GM18502 (cell line): ENCODE results near the gene CNKSR2.

Experiments
- ATAC-seq: cut with Tn5 transposase; IDR thresholded peaks from one replicate; pipeline ENCODE4 v1.9.1; 2021; ENCODE audit warnings: mild to moderate bottlenecking; ENCODE audit not compliant: unreplicated experiment, poor library complexity

Gene CNKSR2

DNA sequence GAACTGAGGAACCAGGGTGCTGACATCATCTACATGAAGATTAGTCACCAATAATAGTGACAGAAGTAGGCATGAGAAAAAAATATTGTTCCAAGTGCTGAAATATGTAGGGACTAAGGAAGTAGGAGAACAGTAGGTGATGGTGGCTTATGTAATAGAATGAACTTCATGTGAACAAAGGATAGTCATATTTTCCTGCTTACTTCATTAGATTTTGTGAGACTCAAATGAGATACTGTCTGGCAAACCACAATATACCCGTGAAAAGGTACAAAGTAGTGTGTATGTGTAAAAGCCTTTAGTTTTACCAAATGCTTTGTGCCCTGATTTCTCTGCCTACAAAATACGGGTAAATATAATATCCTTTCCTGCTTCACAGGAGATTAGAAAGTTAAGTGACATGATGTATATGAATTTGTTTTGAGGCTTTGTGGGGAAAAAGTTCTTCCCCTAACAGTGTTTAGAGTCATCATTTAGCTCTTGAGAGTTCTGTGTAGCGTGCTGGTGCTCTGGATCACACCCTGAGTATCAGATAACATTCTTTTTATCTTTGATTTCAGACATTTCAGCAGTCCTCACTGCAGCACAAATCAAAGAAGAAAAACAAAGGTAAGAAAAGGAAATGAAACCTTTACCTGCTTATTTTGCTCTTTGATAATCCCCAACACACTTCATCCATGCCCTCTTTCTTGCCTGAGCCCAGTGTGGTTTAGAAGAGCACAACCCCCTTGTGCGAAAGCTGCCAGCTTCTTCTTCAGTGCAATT, 216.0 kb downstream of the CNKSR2 start:
- no peak for ATAC-seq

DNA sequence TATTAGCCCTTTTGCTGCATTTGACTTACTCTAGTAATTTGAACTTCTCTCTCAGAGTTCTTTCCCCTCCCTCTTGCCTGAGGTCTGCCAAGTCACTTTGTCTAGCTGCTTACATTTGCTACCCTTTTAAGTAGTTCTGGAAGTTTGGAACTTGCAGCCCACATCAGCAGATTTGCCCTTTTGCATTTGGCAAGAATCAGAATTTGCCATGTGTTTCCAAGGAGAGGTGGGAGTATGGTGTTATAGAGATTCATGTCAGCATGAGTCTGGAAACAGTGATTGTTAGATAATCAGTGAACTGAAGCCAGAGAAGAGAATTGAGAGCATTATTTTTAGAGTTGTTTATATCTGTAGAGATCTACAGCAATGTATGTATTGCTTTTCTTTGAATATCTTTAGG, 231.8 kb downstream of the CNKSR2 start:
- ATAC-seq: no peak

DNA sequence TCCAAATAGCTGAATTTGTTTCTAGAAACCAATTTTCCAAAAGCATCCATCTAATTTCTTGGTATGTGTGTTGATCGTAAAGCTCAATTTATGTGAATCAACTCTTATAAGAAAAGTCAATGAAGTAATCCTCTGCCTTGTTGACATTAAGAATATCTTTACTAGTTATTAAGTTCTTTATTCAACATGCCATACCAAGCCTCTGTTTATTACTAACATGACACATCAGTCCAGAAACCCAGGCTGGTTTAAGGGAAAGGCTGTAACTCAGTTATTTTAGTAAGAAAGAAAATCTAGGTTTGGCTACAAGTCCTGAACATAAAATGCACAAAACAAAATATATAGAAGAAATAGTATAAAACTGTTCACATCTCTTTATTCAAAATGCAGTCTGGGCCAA, 235.9 kb downstream of the CNKSR2 start:
- no peak for ATAC-seq

DNA sequence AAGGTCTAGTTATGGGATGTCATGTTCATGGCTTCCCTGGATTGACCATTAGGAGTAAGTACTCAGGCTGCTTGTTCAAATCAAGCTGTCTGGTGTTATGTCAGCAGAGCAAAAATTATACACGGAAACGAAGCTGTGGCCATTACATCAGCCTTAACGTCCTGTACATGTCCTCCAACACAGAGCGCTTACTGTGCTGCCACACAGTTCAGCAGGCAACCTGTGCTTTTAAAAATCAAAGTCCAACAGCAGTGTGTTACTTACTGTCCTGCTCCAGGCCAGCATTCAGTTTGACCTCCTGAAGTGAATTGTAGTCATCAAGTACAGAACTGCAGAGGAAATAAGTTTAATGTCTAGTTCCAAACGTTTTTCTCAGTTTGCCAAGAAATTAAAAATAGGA, 237.9 kb downstream of the CNKSR2 start:
- no peak for ATAC-seq

DNA sequence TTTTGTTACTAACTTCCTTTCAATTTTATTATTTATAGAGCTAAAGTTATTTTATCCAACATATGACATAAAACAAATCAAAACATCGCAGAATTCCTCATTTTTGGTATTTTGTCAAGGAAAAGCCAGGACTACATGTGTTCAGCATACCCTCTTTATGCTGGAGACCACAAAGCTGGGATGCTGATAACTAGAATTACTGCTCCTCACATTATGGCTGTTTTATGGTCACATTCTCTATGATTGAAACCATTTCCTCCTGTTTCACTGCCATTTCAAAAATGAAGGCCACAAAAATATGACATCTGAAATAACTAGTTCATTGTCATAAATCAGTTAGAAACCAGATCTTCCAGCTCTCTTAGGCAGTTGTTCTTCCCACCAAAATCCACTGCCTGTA, 242.2 kb downstream of the CNKSR2 start:
- no peak for ATAC-seq

DNA sequence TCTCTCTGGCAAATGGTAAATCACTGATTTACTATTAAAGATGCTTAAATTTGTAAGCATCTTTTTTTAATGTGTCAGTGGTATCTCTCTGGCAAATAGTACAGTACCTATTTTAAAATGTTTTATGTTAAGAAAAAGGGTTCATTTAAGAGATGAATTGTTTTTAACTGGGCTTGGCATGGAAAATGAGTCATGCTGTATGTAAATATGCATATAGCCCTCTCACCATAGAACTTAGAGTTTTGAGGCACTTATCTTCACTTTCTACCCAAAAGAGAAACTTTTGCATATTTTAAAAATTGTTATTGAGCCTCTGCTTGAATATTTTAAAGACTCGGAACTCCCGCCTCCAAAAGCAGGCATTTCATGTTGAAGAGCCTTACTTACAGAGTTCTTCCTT, 246.0 kb downstream of the CNKSR2 start:
- no peak for ATAC-seq

DNA sequence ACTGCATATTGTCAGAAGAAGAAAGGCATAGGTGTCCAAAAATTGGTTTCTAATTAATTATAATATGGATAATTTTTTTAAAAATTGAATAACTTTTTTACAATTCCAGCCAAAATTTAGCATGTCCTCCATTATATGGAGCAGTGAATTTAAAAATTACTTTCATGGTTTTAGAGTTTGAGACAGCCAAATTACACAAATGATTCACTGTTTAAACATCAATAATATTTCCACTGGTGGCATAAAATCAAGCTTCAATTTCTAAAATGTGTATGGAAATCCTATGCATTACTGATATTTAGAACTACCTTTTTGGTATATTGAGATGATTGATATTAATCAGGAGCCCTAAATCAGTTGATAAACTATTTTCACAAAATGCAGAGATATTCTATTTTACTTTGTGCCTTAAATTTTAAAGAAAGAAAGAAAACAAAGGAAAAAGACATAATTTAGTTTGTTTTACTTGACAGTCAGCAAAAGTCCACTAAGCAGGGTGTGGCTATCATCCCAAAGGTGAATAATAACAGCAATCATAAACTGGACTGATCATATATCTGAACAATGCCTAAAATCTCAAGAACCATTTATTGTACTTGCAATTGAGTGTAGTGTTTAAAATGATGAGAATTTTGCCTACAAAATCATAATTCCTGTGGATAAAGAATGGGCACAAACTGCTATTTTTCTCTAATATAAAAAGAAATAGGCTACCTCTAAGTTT, 249.7 kb downstream of the CNKSR2 start:
- no peak for ATAC-seq

DNA sequence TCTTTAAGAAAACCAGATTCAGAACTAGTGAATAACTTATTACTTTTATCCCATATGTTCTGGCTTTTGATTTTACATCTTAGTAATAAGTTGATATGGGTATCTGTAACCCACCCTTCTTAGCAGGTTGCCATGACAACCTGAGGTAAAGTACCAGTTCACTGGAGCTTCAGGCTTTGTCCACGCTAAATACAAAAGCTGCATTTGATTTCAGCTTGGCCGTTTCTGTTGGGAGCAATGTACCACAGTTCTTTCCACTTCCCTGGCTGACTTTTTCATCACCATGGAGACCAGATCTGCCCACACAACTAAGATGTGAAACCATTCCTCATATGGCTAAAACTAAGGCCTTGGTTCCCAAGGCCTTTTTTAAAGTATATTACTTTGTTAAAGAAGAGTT, 257.8 kb downstream of the CNKSR2 start:
- no peak for ATAC-seq

DNA sequence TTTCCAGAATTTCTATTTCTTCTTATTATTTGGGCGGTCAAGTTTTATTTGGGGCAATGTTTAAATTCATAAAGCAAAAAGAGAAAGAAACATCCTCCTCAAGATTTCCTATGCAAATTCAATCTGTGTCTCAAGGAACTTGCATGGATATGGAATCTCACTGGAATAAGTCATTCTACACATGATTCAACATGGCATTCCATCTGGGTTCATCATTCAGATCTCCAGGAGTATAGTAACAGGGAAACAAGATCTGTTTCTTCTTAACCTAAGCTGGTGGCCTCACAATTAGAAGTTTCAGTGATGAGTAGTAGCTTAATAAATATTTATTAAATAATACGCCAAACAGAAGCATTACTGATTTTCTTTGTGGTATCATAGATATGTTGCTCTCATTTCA, 264.1 kb downstream of the CNKSR2 start:
- ATAC-seq: no peak

DNA sequence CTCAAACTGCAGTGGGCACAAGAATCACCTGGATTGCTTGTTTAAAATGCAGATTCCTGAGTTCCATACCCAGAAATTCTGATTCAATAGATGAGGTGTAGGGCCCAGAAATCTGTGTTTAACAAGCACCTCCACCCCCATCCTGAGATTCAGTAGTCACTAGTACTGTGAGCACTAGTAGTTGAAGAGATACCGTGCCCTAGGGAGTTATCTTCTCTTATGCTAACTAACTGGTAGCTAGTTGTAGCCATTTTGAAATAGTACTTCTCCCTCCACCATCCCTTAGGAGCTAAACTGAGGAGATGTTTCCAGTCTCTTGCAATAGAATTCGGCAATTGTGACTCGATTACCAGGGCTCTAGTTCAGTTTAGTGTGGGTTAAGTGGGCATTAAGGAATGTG, 265.6 kb downstream of the CNKSR2 start:
- ATAC-seq: no peak

DNA sequence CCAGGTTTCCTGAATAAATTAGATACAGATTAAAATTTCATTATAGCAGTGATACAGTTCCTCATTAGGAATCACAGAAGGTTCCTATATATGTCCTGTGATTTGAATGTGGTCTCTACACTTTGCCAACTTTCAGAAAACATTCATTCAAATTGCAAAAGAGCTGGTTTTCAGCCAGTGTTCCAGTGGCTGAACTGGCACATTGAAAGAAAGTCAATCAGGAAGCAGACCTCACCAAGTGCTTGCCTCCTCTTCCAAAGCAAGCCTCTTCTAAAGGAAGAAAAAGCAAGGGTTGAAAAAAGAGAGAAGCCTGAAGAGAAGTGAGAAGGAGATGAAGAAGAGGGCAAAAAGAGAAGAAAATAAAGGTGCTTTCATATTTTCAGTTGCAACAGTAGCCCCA, 271.2 kb downstream of the CNKSR2 start:
- no peak for ATAC-seq

DNA sequence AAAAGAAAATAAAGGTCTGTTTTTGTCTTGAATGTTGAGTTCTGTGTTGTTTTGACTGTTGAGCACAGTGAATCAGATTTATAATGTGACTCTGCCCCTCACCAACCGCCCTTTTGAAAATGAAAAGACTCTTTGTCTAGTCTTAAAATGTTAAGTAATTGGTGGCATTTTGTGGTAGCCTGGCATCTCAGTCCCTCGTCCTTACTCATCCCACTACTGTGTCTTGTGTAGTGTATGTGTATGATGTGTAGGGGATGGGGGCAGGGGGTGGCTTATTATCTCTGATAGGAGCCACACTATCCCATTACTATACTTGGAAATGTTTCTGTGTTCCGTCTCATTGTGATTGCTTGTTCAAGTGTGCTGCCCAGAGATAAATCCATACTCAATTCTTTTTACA, 271.7 kb downstream of the CNKSR2 start:
- ATAC-seq: no peak

DNA sequence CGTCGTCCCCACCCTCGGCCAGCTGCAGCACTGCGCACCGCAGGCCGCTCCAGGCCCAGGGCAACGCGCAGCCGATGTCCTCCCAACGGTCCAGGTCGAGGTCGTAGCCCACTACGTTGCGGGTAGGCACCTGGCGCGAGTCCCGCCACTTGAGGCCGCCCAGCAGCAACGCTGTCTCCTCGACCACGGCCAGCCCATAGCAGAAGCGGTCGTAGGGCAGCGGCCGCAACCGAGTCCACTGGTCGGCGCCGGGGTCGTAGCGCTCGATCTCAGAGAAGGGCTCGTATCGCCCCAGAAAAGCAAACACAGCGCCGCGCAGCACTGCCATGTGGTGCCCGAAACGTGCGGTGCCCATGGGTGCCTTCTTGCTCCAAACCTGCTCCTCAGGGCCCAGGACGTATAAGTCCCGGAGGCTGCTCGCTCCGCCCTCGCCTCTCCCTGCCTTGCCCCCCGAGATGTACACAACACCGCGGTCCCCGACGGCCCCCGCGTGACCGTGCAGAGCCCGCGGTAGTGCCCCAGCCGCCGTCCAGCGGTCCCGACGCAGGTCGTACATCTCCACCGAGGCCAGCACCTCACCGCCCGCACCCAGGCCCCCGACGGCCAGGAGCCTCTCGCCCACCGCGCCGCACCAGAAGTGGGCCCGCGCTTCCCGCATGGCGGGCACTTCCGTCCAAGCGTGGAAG, 281.8 kb downstream of the CNKSR2 start:
- ATAC-seq: peak; percentile 37

DNA sequence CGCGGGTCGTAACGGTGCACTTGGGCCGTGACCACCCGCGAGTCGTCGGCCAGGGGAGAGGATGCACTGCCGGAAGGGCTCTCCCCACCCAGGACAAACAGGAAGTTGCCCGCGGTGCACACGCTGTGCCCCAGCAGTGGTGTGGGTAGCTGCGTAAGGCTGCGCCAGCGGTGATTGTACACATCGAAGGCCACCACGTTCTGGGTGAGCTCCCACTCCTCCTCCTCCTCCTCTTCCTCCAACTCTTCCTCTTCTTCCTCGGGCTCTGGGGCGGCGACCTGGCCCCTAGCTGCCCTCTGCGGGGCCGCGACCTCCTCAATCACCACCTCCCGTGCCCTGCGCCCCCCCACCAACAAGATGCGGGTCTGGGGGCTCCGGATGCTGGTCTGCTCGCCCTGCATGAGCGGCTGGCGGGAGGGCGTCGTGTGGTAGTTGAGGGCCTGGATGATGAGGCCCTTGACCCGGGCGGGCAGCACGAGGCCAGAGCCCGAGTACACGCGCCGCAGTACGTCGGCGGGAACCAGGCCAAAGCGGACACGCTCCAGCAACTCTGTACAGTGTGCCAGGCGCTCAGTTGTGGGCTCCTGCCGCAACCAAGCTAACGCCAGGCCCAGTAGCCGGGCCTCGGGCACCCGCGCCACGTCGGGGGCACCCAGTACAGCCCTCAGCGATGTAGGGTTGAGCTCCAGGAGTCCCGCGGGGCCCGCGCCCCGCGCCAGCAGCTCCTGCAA, 282.5 kb downstream of the CNKSR2 start:
- peak; percentile 44 for ATAC-seq

DNA sequence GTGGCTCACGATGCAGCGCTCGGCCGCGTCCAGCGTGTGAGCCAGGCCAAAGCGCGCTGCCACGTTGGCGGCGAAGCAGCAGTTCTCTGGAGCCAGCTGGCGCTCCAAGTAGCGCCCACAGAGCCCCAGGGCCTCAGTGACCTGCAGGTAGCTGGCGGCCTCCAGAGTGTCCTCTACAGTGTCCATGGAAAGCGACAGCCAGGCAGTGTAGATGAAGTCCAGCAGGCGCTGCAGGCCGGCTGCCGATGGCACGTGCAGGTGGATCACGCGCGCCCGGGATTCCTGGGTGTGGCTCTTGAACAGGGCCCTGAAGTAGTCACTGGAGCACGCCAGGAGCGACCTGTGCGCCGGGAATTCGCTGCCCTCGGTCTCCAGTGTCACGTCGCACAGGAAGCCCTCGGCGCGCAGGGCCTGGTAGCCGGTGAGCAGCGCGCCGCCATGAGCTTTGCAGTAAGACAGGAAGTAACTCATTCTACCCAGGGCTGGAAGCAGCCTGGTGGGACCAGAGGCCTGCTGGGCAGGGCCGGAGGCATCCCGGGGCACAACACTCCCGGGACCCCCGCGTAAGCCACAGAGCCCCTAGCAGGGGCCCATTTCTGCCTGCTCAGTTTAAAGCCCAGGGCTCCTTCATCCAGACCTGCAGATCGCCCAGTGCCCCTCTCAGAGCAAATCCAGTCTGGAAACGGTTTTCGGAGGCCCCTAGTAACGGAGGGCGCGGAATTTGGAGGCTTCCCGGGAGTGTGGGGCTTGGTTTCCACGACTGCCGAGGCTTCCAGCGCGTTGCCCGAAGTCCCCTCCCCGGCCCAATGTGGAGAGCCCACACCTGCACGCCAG, 283.3 kb downstream of the CNKSR2 start:
- ATAC-seq: no peak

DNA sequence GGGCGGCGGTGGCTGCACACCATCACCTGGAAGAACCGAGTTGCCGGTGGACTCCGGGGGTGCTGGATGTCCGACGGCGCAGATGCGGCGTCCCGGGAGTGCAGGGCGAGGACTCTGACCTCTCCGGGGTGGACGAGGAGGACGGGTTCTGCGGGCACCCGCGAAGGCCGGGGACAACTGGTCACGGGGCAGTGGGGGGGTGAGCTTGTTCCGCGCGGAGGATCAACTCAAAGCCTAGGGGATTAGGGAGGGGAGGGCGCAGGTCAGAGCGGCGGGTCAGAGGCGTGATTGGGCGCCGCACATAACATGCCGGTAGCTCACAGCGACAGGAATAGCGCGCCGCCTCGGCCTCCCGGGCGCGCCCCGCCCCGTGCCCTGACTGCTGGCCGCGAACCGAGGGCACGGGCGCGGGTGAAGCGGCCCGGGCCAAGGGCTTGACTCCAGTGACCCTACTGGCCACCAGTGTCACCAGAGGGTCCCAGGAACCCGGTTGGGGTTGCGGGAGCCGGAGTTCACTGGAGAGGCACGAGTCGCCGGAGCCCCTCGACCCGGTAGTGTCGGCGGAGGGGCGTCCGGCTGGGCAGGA, 284.0 kb downstream of the CNKSR2 start, which contains the start of gene KLHL34:
TSS of gene KLHL34 (minus strand) at position 179 of the 586 bp plus-strand sequence. CDS start 542 bp downstream, outside the sequence.
- ATAC-seq: no peak

DNA sequence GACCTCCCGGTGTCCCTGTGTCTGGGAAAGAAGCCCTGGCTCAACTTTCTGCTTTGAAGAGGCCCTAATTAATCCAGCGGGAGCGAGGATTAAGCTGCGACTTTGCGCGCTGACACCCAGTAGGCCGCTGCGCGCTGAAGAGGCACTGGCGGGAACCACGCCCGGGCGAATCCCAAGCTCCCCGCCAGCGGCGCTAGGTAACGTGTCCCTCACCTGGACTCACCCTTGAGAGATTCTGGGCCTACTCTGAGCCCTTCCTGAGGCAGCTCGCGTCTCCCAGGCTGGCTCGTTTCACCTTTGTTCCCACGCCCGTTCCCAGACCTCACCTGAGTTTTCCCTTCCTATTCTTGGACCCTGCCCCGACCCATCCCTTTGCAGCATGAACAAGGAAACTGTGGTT, 284.5 kb downstream of the CNKSR2 start:
- ATAC-seq: no peak

DNA sequence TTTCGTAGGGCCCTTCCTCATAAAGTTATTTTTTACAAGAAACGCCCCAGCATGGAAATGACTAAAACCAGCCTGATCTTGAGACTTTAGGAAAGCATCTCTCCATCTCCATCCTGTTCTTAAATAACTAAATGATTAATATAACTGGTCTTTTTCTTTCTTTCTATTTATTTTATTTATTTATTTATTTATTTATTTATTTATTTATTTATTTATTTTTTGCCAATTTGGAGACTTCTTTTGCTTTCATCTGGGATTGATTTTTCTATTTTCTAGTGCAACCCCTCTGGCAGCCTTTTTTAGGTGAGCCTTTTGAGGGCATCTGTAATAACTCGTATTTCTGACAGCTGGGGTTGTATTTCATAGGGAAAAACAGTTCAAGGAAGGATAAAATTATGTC, 285.1 kb downstream of the CNKSR2 start:
- ATAC-seq: no peak

DNA sequence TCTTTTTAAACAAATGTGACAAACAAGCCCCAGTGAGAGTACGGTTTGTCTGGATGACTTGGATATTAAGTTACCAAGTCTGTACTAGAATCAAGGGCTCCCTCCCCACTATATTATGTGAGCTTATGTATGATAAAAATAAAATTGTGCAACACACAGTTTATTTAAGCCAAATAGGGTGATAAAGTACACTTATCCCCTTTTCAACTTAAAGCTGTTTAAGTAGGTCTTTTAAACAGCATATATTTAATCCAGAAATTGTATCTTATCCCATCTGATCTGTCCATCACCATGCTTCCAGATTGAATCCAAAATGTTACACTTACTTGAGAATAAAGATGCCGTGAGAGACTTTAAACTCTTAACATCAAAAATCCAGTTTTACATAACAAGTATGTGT, 285.9 kb downstream of the CNKSR2 start:
- ATAC-seq: no peak
